ENCODE data around the gene ZNF750. TPM values are rescaled to one million over a fixed set of nuclear protein-coding genes. Genes with fewer than 3 reads are reported as not detected.

The ZNF750 gene
- total RNA-seq, 1 experiment from 2014 or later = 0.14 TPM

GRCh38 chr17:82797061-82797460 is 42.8 kb downstream of the ZNF750 start:
- Mint-ChIP-seq H3K4me1 (ENCODE audit: low read depth, unreplicated experiment) (no peaks in the 10 kb centered on the region), H3K4me3 (ENCODE audit: unreplicated experiment) (no peak overlapping the region), H3K9me3 (ENCODE audit: unreplicated experiment) (peaks cover 14% of the 10 kb centered on the region), H3K36me3 (ENCODE audit: insufficient read depth, unreplicated experiment) (peaks cover 43% of the 10 kb centered on the region), H3K27me3 (ENCODE audit: insufficient read depth, unreplicated experiment) (no peaks in the 10 kb centered on the region), H3K27ac (ENCODE audit: unreplicated experiment) (no peak overlapping the region)
- BruUV-seq (replicated peaks) = no TSS peak
- H3K4me1 ChIP-seq = no peaks in the 10 kb centered on the region
- no peaks in the 10 kb centered on the region for H3K27me3 ChIP-seq (replicated peaks; ENCODE audit: control insufficient read depth, insufficient read depth, low read length)
- peaks cover 5% of the 10 kb centered on the region for H3K36me3 ChIP-seq (ENCODE audit: control insufficient read depth, insufficient read depth, low read length)
- no peak for TF ChIP-seq CTCF (IDR thresholded peaks at IDR 0.05; ENCODE audit: insufficient read depth in 1 of 2, low read depth in 1 of 2, low read length in 1 of 2, severe bottlenecking in 1 of 2, unreplicated experiment in 1 of 2)
- DNase-seq = no peak
- no peaks in the 10 kb centered on the region for H3K9me3 ChIP-seq
- ChIA-PET CTCF (no interaction called here), POLR2A (no interaction called here)
- intact Hi-C loops (cut with micrococcal nuclease; ENCODE audit: unreplicated experiment) = loop anchor here (10.0 kb wide), 1 partner anchor 322 kb away; no protein-coding TSS in a partner anchor
- H3K4me3 ChIP-seq (ENCODE audit: low read depth, low read length) = no peak overlapping the region

GRCh38 chr17:82795615-82796014 is 44.2 kb downstream of the ZNF750 start:
- Mint-ChIP-seq H3K27me3 (ENCODE audit: insufficient read depth, unreplicated experiment) (no peaks in the 10 kb centered on the region), H3K4me3 (ENCODE audit: unreplicated experiment) (no peak overlapping the region), H3K4me1 (ENCODE audit: low read depth, unreplicated experiment) (no peaks in the 10 kb centered on the region), H3K9me3 (ENCODE audit: unreplicated experiment) (no peaks in the 10 kb centered on the region), H3K36me3 (ENCODE audit: insufficient read depth, unreplicated experiment) (peaks cover 34% of the 10 kb centered on the region), H3K27ac (ENCODE audit: unreplicated experiment) (no peak overlapping the region)
- ChIA-PET CTCF (no interaction called here), POLR2A (no interaction called here)
- no peaks in the 10 kb centered on the region for H3K4me1 ChIP-seq
- no peak overlapping the region for H3K4me3 ChIP-seq (ENCODE audit: low read depth, low read length)
- no peak for TF ChIP-seq CTCF (IDR thresholded peaks at IDR 0.05; ENCODE audit: insufficient read depth in 1 of 2, low read depth in 1 of 2, low read length in 1 of 2, severe bottlenecking in 1 of 2, unreplicated experiment in 1 of 2)
- no TSS peak for BruUV-seq (replicated peaks)
- DNase-seq = no peak
- peaks cover 3% of the 10 kb centered on the region for H3K36me3 ChIP-seq (ENCODE audit: control insufficient read depth, insufficient read depth, low read length)
- no peaks in the 10 kb centered on the region for H3K27me3 ChIP-seq (replicated peaks; ENCODE audit: control insufficient read depth, insufficient read depth, low read length)
- intact Hi-C loops (cut with micrococcal nuclease; ENCODE audit: unreplicated experiment) = loop anchor here (10.0 kb wide), 1 partner anchor 321 kb away; no protein-coding TSS in a partner anchor
- no peaks in the 10 kb centered on the region for H3K9me3 ChIP-seq

GRCh38 chr17:82794781-82795482 is 44.9 kb downstream of the ZNF750 start:
- TF ChIP-seq CTCF (IDR thresholded peaks at IDR 0.05; ENCODE audit: insufficient read depth in 1 of 2, low read depth in 1 of 2, low read length in 1 of 2, severe bottlenecking in 1 of 2, unreplicated experiment in 1 of 2) = no peak
- no peak for DNase-seq
- no TSS peak for BruUV-seq (replicated peaks)
- Histone ChIP-seq H3K4me1 (no peaks in the 10 kb centered on the region), H3K36me3 (ENCODE audit: control insufficient read depth, insufficient read depth, low read length) (no peaks in the 10 kb centered on the region; the same call in none of the 2 replicates), H3K9me3 (no peaks in the 10 kb centered on the region), H3K4me3 (ENCODE audit: low read depth, low read length) (no peak overlapping the region), H3K27me3 (replicated peaks; ENCODE audit: control insufficient read depth, insufficient read depth, low read length) (no peaks in the 10 kb centered on the region)
- Mint-ChIP-seq H3K9me3 (ENCODE audit: unreplicated experiment) (no peaks in the 10 kb centered on the region), H3K4me1 (ENCODE audit: low read depth, unreplicated experiment) (no peaks in the 10 kb centered on the region), H3K27me3 (ENCODE audit: insufficient read depth, unreplicated experiment) (no peaks in the 10 kb centered on the region), H3K4me3 (ENCODE audit: unreplicated experiment) (no peak overlapping the region), H3K36me3 (ENCODE audit: insufficient read depth, unreplicated experiment) (peaks cover 27% of the 10 kb centered on the region), H3K27ac (ENCODE audit: unreplicated experiment) (no peak overlapping the region)
- CTCF ChIA-PET = no interaction called here
- POLR2A ChIA-PET = no interaction called here
- intact Hi-C loops (cut with micrococcal nuclease; ENCODE audit: unreplicated experiment) = loop anchor here (10.0 kb wide), 1 partner anchor 320 kb away; no protein-coding TSS in a partner anchor
